Retinal pigment epithelial cell (primary cell): ENCODE results near the gene PCDH9.

Source experiments
- DNase-seq: peaks from one replicate; pipeline ENCODE4 v3.0.0-alpha.2; 2010; ENCODE audit warnings: low read depth
- H3K4me3 ChIP-seq: 2 replicates; pipeline ENCODE4 v1.5.1; 2011; ENCODE audit warnings: mild to moderate bottlenecking, low read length, control low read depth, moderate library complexity
- CTCF ChIP-seq: conservative IDR thresholded peaks from 2 replicates; pipeline ENCODE4 v1.5.1; 2011; ENCODE audit warnings: low read depth, low read length, control low read depth, inconsistent platforms

The PCDH9 gene

GRCh38 chr13:67078062-67078461, 152.1 kb downstream of the PCDH9 start:
- no peak for TF ChIP-seq CTCF
- H3K4me3 ChIP-seq, result no peak overlapping the region
- DNase-seq, result no peak

- no peak overlapping the region for H3K4me3 ChIP-seq
- no peak for DNase-seq
- TF ChIP-seq CTCF, result no peak
Observed at GRCh38 chr13:67077132-67077531, 153.0 kb downstream of the PCDH9 start.

GRCh38 chr13:67076378-67076777, 153.8 kb downstream of the PCDH9 start:
- DNase-seq, result no peak
- no peak for TF ChIP-seq CTCF
- no peak overlapping the region for H3K4me3 ChIP-seq

GRCh38 chr13:67075239-67075638, 154.9 kb downstream of the PCDH9 start:
- H3K4me3 ChIP-seq, result no peak overlapping the region
- no peak for TF ChIP-seq CTCF
- DNase-seq, result no peak

- no peak overlapping the region for H3K4me3 ChIP-seq
- TF ChIP-seq CTCF, result no peak
- DNase-seq, result no peak
Observed at GRCh38 chr13:67071918-67072598, 158.1 kb downstream of the PCDH9 start.

- H3K4me3 ChIP-seq, result no peak overlapping the region
- no peak for TF ChIP-seq CTCF
- DNase-seq, result no peak
Observed at GRCh38 chr13:67070306-67070705, 159.8 kb downstream of the PCDH9 start.

GRCh38 chr13:67069117-67069767, 160.9 kb downstream of the PCDH9 start:
- no peak for DNase-seq
- H3K4me3 ChIP-seq, result no peak overlapping the region
- TF ChIP-seq CTCF, result no peak
